OCI-LY3 (cell line): ENCODE results near the gene TBC1D2B.

Experiments
- H2AFZ ChIP-seq: fragments of 200-600, 300-600 bp; shearing (Covaris generic); 2 replicates; pipeline ENCODE4 v1.6.0; 2014; ENCODE audit warnings: antibody characterized with exemption, low read depth, low read length
- H3K27ac ChIP-seq: fragments of 200-600, 300-600 bp; sonication (generic); 2 replicates; pipeline ENCODE4 v1.5.1; 2014; ENCODE audit warnings: mild to moderate bottlenecking, low read length, moderate library complexity, mixed read lengths
- H3K27me3 ChIP-seq: fragments of 200-600, 300-600 bp; sonication (generic); 2 replicates; pipeline ENCODE4 v1.6.1; 2014; ENCODE audit warnings: low read depth, low read length, mixed read lengths
- H3K36me3 ChIP-seq: fragments of 200-600, 300-600 bp; sonication (generic); replicated peaks from 2 replicates; pipeline ENCODE3; 2014; ENCODE audit warnings: low read depth, low read length, mixed read lengths
- H3K4me1 ChIP-seq: fragments of 300-600, 200-600 bp; sonication (generic); 2 replicates; pipeline ENCODE4 v1.6.1; 2014; ENCODE audit warnings: low read length, mixed read lengths
- H3K4me2 ChIP-seq: fragments of 200-600, 300-600 bp; sonication (generic); 2 replicates; pipeline ENCODE4 v1.6.1; 2014; ENCODE audit warnings: low read length, mixed read lengths
- H3K4me3 ChIP-seq: fragments of 300-600, 200-600 bp; sonication (generic); 2 replicates; pipeline ENCODE4 v1.5.1; 2014; ENCODE audit warnings: antibody characterized with exemption, mild to moderate bottlenecking, low read length, moderate library complexity
- H3K79me2 ChIP-seq: fragments of 300-600, 200-600 bp; shearing (Covaris generic); 2 replicates; pipeline ENCODE4 v1.6.1; 2014; ENCODE audit warnings: mild to moderate bottlenecking, low read length, mixed read lengths
- H3K9ac ChIP-seq: fragments of 300-600, 200-600 bp; shearing (Covaris generic); 2 replicates; pipeline ENCODE4 v1.6.0; 2014; ENCODE audit warnings: mild to moderate bottlenecking, low read length, moderate library complexity
- H3K9me3 ChIP-seq: fragments of 200-600, 300-600 bp; shearing (Covaris generic); 2 replicates; pipeline ENCODE4 v1.6.1; 2014; ENCODE audit warnings: low read length, mixed read lengths; ENCODE audit not compliant: insufficient read depth
- H4K20me1 ChIP-seq: fragments of 200-600, 300-600 bp; sonication (generic); 2 replicates; pipeline ENCODE4 v1.6.1; 2016; ENCODE audit warnings: low read length, mixed read lengths; ENCODE audit not compliant: insufficient read depth
- EZH2phosphoT487 ChIP-seq: fragments of 200-600 bp; shearing (Covaris generic); IDR thresholded peaks from 2 replicates; pipeline ENCODE4 v1.6.1; 2018; ENCODE audit warnings: antibody characterized with exemption, mixed run types, low read depth
- TF ChIP-seq, protein P1 (sequence below): fragments of 200-600, 300-600 bp; sonication (generic); IDR thresholded peaks from 2 replicates; pipeline ENCODE4 v1.5.1; 2014; ENCODE audit warnings: antibody characterized with exemption, low read length, low read depth

TBC1D2B gene

DNA sequence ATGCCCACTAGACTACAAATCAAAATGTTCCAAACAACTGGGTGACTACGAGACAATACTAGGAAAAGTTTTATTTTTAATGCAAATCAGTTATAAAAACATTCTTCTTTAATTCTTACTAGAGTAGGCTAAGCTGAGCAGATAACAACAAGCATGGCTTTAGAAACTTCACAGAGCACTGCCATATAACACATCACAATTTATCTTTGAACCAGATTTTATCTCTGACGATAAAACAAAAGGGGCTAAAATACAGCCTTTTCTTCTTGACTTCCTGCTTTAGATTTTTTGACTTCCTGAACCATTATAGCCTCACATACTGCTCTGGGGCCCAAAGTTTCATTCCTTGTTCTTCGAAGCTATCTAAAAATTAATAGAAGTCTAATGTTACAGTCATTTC, 25.9 kb downstream of the TBC1D2B start:
- no peak for TF ChIP-seq EZH2phosphoT487
- TF ChIP-seq, protein P1, sequence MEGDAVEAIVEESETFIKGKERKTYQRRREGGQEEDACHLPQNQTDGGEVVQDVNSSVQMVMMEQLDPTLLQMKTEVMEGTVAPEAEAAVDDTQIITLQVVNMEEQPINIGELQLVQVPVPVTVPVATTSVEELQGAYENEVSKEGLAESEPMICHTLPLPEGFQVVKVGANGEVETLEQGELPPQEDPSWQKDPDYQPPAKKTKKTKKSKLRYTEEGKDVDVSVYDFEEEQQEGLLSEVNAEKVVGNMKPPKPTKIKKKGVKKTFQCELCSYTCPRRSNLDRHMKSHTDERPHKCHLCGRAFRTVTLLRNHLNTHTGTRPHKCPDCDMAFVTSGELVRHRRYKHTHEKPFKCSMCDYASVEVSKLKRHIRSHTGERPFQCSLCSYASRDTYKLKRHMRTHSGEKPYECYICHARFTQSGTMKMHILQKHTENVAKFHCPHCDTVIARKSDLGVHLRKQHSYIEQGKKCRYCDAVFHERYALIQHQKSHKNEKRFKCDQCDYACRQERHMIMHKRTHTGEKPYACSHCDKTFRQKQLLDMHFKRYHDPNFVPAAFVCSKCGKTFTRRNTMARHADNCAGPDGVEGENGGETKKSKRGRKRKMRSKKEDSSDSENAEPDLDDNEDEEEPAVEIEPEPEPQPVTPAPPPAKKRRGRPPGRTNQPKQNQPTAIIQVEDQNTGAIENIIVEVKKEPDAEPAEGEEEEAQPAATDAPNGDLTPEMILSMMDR: no peak
- no peaks in the 10 kb centered on the region for H3K27me3 ChIP-seq
- H3K4me1 ChIP-seq: peaks cover 7% of the 10 kb centered on the region
- no peaks in the 10 kb centered on the region for H3K9me3 ChIP-seq
- no peaks in the 10 kb centered on the region for H4K20me1 ChIP-seq
- no peak overlapping the region for H3K9ac ChIP-seq
- no peaks in the 10 kb centered on the region for H3K79me2 ChIP-seq
- no peak overlapping the region for H3K4me3 ChIP-seq
- H2AFZ ChIP-seq: no peak overlapping the region
- H3K36me3 ChIP-seq: peaks cover 4% of the 10 kb centered on the region
- H3K4me2 ChIP-seq: no peak overlapping the region
- H3K27ac ChIP-seq: no peak overlapping the region

DNA sequence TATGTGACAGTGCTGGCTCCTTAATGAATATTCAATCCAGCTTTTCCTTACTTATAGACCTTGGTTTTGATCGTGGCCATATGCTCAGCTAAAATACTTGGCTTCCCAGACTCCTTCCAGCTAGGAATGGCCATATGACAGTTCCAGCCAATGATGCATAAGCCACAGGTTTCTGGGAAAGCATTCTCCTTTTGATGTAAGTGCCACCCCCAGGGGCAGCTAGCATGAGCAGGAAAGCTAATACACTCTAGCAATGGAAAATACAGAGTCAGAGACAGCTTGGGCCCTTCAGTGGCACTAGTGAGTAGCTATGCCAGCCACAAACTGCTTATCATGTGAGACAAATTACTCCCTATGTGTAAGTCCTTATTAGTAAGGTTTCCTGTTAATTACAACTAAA, 26.7 kb downstream of the TBC1D2B start:
- no peak overlapping the region for H2AFZ ChIP-seq
- no peaks in the 10 kb centered on the region for H3K4me1 ChIP-seq
- H3K27me3 ChIP-seq: no peaks in the 10 kb centered on the region
- H3K9me3 ChIP-seq: no peaks in the 10 kb centered on the region
- no peak overlapping the region for H3K4me2 ChIP-seq
- H3K9ac ChIP-seq: no peak overlapping the region
- no peak overlapping the region for H3K4me3 ChIP-seq
- TF ChIP-seq, protein P1: no peak
- no peak for TF ChIP-seq EZH2phosphoT487
- no peaks in the 10 kb centered on the region for H3K79me2 ChIP-seq
- H3K36me3 ChIP-seq: peaks cover 4% of the 10 kb centered on the region
- no peak overlapping the region for H3K27ac ChIP-seq
- no peaks in the 10 kb centered on the region for H4K20me1 ChIP-seq

DNA sequence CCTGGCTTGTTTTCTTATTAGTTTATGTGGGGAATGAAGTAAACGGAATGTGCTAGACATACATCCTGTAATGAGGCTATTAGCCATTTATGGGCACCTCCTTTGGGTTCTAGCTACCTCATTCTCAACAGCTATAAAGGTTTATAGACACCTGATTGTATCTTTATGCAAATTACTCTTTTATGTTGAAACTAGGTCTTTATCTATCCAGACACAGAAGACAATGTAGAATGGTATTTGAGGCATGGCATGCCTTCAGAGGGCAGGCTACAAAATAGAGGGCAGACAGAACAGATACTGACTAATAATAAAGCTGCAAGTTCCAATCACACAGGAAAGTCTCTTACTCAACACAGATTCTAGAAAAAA, 27.1 kb downstream of the TBC1D2B start:
- H3K9ac ChIP-seq: no peak overlapping the region
- TF ChIP-seq, protein P1: no peak
- no peak for TF ChIP-seq EZH2phosphoT487
- H3K27me3 ChIP-seq: no peaks in the 10 kb centered on the region
- peaks cover 4% of the 10 kb centered on the region for H3K36me3 ChIP-seq
- H3K79me2 ChIP-seq: no peaks in the 10 kb centered on the region
- no peak overlapping the region for H3K27ac ChIP-seq
- no peaks in the 10 kb centered on the region for H3K9me3 ChIP-seq
- no peaks in the 10 kb centered on the region for H4K20me1 ChIP-seq
- no peak overlapping the region for H3K4me2 ChIP-seq
- no peak overlapping the region for H2AFZ ChIP-seq
- H3K4me1 ChIP-seq: no peaks in the 10 kb centered on the region
- H3K4me3 ChIP-seq: no peak overlapping the region

DNA sequence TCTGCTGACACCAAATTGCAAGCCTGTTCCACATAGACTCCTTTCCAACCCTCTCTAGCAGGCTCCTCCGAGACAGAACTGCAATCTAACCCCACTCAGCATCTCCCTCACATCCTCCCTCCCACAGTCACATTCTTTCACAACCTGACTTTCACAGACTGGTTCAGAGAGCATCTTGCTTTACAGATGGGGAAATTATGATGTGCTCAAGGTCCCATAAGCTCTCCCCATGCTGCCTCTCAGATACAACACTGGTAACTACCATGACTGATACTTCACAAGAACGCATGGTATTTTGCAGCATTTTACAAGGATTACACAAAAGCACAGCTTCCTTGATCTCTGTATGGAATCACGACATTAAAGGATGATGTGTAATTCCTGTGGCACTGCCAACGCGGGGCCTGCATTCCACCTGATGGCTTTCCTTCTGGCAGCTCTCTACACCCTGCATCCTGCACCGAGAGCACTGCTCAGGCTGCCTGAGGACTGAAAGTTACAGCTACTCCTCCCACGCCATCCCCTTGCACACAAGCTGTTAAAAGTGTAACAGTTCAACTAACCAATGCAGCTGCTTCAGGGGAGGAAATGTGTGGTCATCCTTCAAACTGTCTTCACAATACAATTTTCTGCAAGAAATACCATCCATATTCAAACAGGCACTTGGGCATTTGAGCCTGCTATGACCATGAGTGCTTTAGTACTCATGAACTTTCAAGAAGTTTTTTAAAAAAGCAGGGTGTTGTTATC, 27.6 kb downstream of the TBC1D2B start:
- H3K4me1 ChIP-seq: no peaks in the 10 kb centered on the region
- no peaks in the 10 kb centered on the region for H3K27me3 ChIP-seq
- H3K4me2 ChIP-seq: no peak overlapping the region
- H3K79me2 ChIP-seq: no peaks in the 10 kb centered on the region
- peaks cover 4% of the 10 kb centered on the region for H3K36me3 ChIP-seq
- H3K9me3 ChIP-seq: no peaks in the 10 kb centered on the region
- H3K4me3 ChIP-seq: no peak overlapping the region
- no peaks in the 10 kb centered on the region for H4K20me1 ChIP-seq
- H3K27ac ChIP-seq: no peak overlapping the region
- no peak for TF ChIP-seq EZH2phosphoT487
- TF ChIP-seq, protein P1: no peak
- H3K9ac ChIP-seq: no peak overlapping the region
- no peak overlapping the region for H2AFZ ChIP-seq
